Astrocyte (in vitro differentiated cells and primary cell): ENCODE data around the gene PALLD. TPM values are rescaled to one million over a fixed set of nuclear protein-coding genes. Genes with fewer than 3 reads are reported as not detected.

Experiments used
- DNase-seq: peaks from one replicate; pipeline ENCODE4 v3.0.0-alpha.2; 2010; ENCODE audit warnings: low read depth
- FAIRE-seq: peaks from 2 replicates; lab custom pipeline; 2011; peaks lifted over from hg19 to GRCh38; lab: Jason Lieb, UNC
- H2AFZ ChIP-seq: 2 replicates; pipeline ENCODE4 v1.6.0; 2012; ENCODE audit warnings: low read depth, low read length, inconsistent platforms
- H3K27ac ChIP-seq: 2 replicates; pipeline ENCODE4 v1.5.1; 2011; ENCODE audit warnings: low read depth, low read length, inconsistent platforms
- H3K27me3 ChIP-seq: 2 replicates; pipeline ENCODE4 v1.6.0; 2011; ENCODE audit warnings: low read length, inconsistent platforms; ENCODE audit not compliant: insufficient read depth
- H3K36me3 ChIP-seq: 2 replicates; pipeline ENCODE4 v1.5.1; 2011; ENCODE audit warnings: low read length, inconsistent platforms; ENCODE audit not compliant: insufficient read depth
- H3K4me1 ChIP-seq: 2 replicates; pipeline ENCODE4 v1.5.1; 2011; ENCODE audit warnings: low read length, inconsistent platforms; ENCODE audit not compliant: insufficient read depth
- H3K4me2 ChIP-seq: 2 replicates; pipeline ENCODE4 v1.6.0; 2012; ENCODE audit warnings: low read length, inconsistent platforms
- H3K4me3 ChIP-seq: 2 replicates; pipeline ENCODE4 v1.5.1; 2011; ENCODE audit warnings: low read depth, mild to moderate bottlenecking, low read length, inconsistent platforms; ENCODE audit not compliant: insufficient read depth
- H3K79me2 ChIP-seq: 2 replicates; pipeline ENCODE4 v1.6.0; 2012; ENCODE audit warnings: mild to moderate bottlenecking, low read length, inconsistent platforms; ENCODE audit not compliant: insufficient read depth
- H3K9ac ChIP-seq: 2 replicates; pipeline ENCODE4 v1.6.0; 2012; ENCODE audit warnings: mild to moderate bottlenecking, low read length, inconsistent platforms
- H3K9me3 ChIP-seq: 2 replicates; pipeline ENCODE4 v1.5.1; 2012; ENCODE audit warnings: low read depth, mild to moderate bottlenecking, low read length, inconsistent platforms; ENCODE audit not compliant: insufficient read depth
- H4K20me1 ChIP-seq: 2 replicates; pipeline ENCODE4 v1.6.0; 2012; ENCODE audit warnings: low read length, inconsistent platforms; ENCODE audit not compliant: insufficient read depth
- H3K27ac Mint-ChIP-seq: one replicate; pipeline ENCODE4 v1.8.0; 2021; ENCODE audit warnings: mild to moderate bottlenecking, mixed read lengths; ENCODE audit not compliant: unreplicated experiment
- H3K27me3 Mint-ChIP-seq: one replicate; pipeline ENCODE4 v1.8.0; 2021; ENCODE audit warnings: low read depth, mixed read lengths; ENCODE audit not compliant: unreplicated experiment
- H3K36me3 Mint-ChIP-seq: one replicate; pipeline ENCODE4 v1.8.0; 2021; ENCODE audit warnings: low read depth, mixed read lengths; ENCODE audit not compliant: unreplicated experiment
- H3K4me1 Mint-ChIP-seq: one replicate; pipeline ENCODE4 v1.8.0; 2021; ENCODE audit warnings: low read depth, mixed read lengths; ENCODE audit not compliant: unreplicated experiment
- H3K4me3 Mint-ChIP-seq: one replicate; pipeline ENCODE4 v1.8.0; 2021; ENCODE audit warnings: mild to moderate bottlenecking, moderate library complexity, mixed read lengths; ENCODE audit not compliant: unreplicated experiment
- H3K9me3 Mint-ChIP-seq: one replicate; pipeline ENCODE4 v1.8.0; 2021; ENCODE audit warnings: mild to moderate bottlenecking, mixed read lengths; ENCODE audit not compliant: unreplicated experiment
- CTCF ChIP-seq: IDR thresholded peaks from 2 replicates; pipeline ENCODE4 v1.5.1; 2011; ENCODE audit warnings: low read depth, mild to moderate bottlenecking, inconsistent platforms, low read length, moderate library complexity; ENCODE audit not compliant: insufficient read depth
- EZH2 ChIP-seq: IDR thresholded peaks from 2 replicates; pipeline ENCODE4 v1.6.1; 2012; ENCODE audit warnings: mild to moderate bottlenecking, low read length, inconsistent platforms; ENCODE audit not compliant: insufficient read depth
- total RNA-seq: library from RNA; stranded (reverse); gene quantifications from 2 replicates; pipeline ENCODE4 v1.2.1, GENCODE V29; 2021

Gene PALLD
- total RNA-seq, 1 donor from 2014 or later: 498 TPM

GRCh38 chr4:168527560-168527959 is 30.7 kb downstream of the PALLD start:
- peak overlapping the region; percentile 22 for H3K4me3 Mint-ChIP-seq
- DNase-seq: no peak
- Histone ChIP-seq H3K4me2 (peak overlapping the region; percentile 42), H3K4me3 (no peak overlapping the region), H3K27me3 (no peaks in the 10 kb centered on the region), H2AFZ (no peak overlapping the region), H4K20me1 (no peaks in the 10 kb centered on the region), H3K9ac (peak overlapping the region; percentile 17), H3K79me2 (no peaks in the 10 kb centered on the region), H3K36me3 (no peaks in the 10 kb centered on the region), H3K27ac (peak overlapping the region; percentile 72), H3K4me1 (peaks cover 16% of the 10 kb centered on the region), H3K9me3 (no peaks in the 10 kb centered on the region)
- H3K27ac Mint-ChIP-seq: peak overlapping the region; percentile 88
- no peaks in the 10 kb centered on the region for H3K27me3 Mint-ChIP-seq
- H3K36me3 Mint-ChIP-seq: peaks cover 7% of the 10 kb centered on the region
- no peak for FAIRE-seq
- TF ChIP-seq EZH2 (no peak), CTCF (no peak)
- peaks cover 2% of the 10 kb centered on the region for H3K9me3 Mint-ChIP-seq
- peaks cover 38% of the 10 kb centered on the region for H3K4me1 Mint-ChIP-seq

DNA sequence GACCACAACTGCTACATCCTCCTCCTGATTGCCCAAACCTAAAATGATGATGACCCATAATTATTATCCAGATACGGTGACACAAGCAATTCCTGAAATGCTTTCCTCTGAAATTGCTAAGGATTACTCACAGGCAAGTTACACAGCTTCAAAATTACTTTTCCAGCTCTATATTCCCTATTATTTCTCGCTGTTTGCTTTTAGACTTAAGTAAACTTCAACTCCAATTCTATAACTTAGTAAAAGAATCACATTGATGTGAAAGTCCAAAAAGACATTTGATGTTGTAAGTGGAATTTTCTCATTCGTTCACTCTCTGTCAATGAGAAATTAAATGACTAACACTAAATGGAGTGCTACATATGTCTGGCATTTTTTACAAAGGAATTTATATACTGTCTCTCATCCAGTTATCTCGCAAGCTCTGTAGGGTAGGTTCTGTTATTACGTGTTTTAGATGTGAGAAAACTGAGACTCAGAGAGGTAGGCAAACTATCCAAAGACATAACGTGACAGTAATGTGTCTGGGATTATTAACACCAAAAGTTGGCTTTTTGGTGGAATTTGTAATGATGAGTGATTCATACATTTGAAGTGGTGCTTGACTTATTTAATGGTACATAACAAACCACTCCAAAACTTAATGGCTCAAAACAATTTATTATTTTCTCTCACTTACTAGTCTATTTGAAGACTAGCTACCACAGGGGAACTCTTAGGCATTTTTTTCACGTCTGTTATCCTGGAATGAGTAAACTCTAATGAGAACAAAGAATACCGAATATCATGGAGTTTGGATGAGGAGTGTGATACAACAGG is 31.5 kb downstream of the PALLD start:
- peaks cover 2% of the 10 kb centered on the region for H3K9me3 Mint-ChIP-seq
- peaks cover 7% of the 10 kb centered on the region for H3K36me3 Mint-ChIP-seq
- Histone ChIP-seq H3K36me3 (no peaks in the 10 kb centered on the region), H3K4me2 (peak overlapping the region; percentile 42), H3K9me3 (no peaks in the 10 kb centered on the region), H3K79me2 (no peaks in the 10 kb centered on the region), H4K20me1 (no peaks in the 10 kb centered on the region), H3K4me1 (peaks cover 16% of the 10 kb centered on the region), H3K27me3 (no peaks in the 10 kb centered on the region), H3K4me3 (no peak overlapping the region), H3K9ac (peak overlapping the region; percentile 38), H2AFZ (no peak overlapping the region), H3K27ac (peak overlapping the region; percentile 72)
- peak overlapping the region; percentile 34 for H3K4me3 Mint-ChIP-seq
- FAIRE-seq (peak; percentile 98), DNase-seq (peak; percentile 74)
- peaks cover 34% of the 10 kb centered on the region for H3K4me1 Mint-ChIP-seq
- TF ChIP-seq EZH2: no peak
- no peak for TF ChIP-seq CTCF
- no peaks in the 10 kb centered on the region for H3K27me3 Mint-ChIP-seq
- H3K27ac Mint-ChIP-seq: peak overlapping the region; percentile 88

DNA sequence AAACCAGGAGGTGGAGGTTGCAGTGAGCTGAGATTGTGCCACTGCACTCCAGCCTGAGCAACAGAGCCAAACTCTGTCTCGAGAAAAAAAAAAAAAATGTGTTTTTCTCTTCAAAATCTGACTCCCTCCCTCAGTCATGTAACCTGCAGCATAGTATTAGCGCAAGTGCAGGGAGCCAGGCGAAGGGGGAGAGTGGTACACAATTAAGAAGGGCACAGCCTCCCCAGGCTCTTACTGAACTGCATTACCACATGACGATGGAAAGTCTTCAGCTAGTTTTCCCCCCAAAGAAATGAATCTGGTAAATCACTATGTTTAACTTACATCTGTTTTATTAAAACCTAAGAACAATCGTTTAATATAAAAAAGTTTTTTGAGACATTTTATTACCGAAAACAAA is 32.4 kb downstream of the PALLD start:
- H3K4me3 Mint-ChIP-seq: no peak overlapping the region
- H3K4me3 ChIP-seq: no peak overlapping the region
- H3K4me1 ChIP-seq: peaks cover 15% of the 10 kb centered on the region
- no peaks in the 10 kb centered on the region for H3K27me3 ChIP-seq
- H2AFZ ChIP-seq: no peak overlapping the region
- no peaks in the 10 kb centered on the region for H3K79me2 ChIP-seq
- peak overlapping the region; percentile 88 for H3K27ac Mint-ChIP-seq
- H3K36me3 Mint-ChIP-seq: peaks cover 7% of the 10 kb centered on the region
- H3K9me3 ChIP-seq: no peaks in the 10 kb centered on the region
- no peak overlapping the region for H3K9ac ChIP-seq
- H3K27ac ChIP-seq: no peak overlapping the region
- H3K27me3 Mint-ChIP-seq: no peaks in the 10 kb centered on the region
- no peaks in the 10 kb centered on the region for H3K36me3 ChIP-seq
- no peak for FAIRE-seq
- TF ChIP-seq EZH2 (no peak), CTCF (no peak)
- H3K9me3 Mint-ChIP-seq: peaks cover 2% of the 10 kb centered on the region
- peaks cover 26% of the 10 kb centered on the region for H3K4me1 Mint-ChIP-seq
- no peaks in the 10 kb centered on the region for H4K20me1 ChIP-seq
- DNase-seq: no peak
- no peak overlapping the region for H3K4me2 ChIP-seq
